NCI-H2196 treated with DMSO at 0.1 percent for 48 hours (cell line): Measurements from ENCODE around the gene RAB24.
"Not testable (repeated sequence)": the region's sequence is repeated elsewhere in the genome, so short reads cannot be mapped to it uniquely, and the experiment has no call there.

Experiments
- DNase-seq: peaks from one replicate; lab custom pipeline; 2025; ENCODE audit not compliant: unreplicated experiment; lab: John Stamatoyannopoulos, UW

RAB24 gene

DNA sequence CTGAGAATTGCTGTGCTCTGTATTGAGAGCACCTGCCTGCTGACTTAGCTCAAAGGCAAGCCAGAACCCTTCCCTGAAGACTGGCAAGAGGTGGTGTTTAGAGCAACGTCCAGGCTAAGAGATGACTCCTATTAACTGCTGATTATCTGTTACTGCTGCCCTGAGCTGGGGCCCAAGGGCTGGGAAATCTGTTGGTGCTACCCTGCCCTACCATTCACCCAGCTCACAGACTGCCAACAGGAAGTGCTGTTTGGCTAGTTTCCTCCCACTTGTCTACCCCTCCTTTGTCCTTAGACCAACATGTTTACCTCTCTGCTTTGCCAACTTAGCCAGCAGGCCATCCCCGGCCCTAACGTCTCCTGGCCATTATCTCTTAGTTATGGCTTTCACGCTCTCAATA lies 6.9 kb downstream of the RAB24 start:
- peak; percentile 31 for DNase-seq

DNA sequence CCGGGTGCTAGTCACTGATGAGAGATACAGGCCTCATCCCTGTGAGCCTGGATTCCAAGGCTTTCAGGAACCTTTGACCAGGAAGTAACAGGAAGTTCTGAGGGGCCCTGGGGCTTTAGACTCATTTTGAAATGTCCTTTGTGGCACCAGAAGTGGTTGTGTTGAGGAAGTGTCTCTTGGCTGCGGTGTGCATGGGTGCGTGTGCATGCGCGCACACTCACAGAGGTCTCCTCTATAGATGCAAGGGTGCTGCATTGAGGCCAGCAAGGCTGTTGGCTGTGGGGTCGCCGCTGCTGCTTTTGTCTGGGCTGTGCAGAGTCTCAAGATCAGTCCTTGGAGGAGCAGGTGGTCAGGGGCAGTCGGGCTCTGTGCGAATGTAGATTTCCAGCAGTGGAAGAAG lies 7.6 kb downstream of the RAB24 start:
- no peak for DNase-seq

DNA sequence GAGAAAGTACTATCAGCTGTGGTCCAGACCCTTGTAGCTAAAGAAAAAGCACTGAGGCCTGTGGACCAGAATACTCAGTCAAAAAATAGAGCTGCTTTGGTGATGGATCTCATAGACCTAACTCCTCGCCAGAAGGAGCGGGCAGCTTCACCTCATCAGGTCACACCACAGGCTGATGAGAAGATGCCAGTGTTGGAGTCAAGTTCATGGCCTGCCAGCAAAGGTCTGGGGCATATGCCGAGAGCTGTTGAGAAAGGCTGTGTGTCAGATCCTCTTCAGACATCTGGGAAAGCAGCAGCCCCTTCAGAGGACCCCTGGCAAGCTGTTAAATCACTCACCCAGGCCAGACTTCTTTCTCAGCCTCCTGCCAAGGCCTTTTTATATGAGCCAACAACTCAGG lies 8.9 kb downstream of the RAB24 start:
- DNase-seq: no peak

DNA sequence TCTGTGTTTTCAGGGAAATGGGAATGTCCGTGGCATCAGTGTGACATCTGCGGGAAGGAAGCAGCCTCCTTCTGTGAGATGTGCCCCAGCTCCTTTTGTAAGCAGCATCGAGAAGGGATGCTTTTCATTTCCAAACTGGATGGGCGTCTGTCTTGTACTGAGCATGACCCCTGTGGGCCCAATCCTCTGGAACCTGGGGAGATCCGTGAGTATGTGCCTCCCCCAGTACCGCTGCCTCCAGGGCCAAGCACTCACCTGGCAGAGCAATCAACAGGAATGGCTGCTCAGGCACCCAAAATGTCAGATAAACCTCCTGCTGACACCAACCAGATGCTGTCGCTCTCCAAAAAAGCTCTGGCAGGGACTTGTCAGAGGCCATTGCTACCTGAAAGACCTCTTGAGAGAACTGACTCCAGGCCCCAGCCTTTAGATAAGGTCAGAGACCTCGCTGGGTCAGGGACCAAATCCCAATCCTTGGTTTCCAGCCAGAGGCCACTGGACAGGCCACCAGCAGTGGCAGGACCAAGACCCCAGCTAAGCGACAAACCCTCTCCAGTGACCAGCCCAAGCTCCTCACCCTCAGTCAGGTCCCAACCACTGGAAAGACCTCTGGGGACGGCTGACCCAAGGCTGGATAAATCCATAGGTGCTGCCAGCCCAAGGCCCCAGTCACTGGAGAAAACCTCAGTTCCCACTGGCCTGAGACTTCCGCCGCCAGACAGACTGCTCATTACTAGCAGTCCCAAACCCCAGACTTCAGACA lies 9.5 kb downstream of the RAB24 start:
- no peak for DNase-seq

DNA sequence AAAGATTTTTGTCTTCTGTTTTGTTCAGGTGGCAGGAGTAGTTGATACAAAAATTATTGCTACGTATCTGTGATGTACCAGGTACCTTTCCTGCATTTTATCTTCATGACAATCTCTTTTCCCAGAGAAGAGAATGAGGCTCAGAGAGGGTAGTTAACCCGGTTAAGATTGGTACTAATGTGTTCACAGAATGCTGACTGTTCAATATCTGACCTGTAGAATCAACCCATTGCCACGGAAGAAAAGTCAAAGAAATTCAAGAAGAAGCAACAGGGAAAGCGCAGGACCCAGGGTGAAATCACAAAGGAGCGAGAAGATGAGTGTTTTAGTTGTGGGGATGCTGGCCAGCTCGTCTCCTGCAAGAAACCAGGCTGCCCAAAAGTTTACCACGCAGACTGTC lies 11.8 kb downstream of the RAB24 start:
- DNase-seq: no peak

DNA sequence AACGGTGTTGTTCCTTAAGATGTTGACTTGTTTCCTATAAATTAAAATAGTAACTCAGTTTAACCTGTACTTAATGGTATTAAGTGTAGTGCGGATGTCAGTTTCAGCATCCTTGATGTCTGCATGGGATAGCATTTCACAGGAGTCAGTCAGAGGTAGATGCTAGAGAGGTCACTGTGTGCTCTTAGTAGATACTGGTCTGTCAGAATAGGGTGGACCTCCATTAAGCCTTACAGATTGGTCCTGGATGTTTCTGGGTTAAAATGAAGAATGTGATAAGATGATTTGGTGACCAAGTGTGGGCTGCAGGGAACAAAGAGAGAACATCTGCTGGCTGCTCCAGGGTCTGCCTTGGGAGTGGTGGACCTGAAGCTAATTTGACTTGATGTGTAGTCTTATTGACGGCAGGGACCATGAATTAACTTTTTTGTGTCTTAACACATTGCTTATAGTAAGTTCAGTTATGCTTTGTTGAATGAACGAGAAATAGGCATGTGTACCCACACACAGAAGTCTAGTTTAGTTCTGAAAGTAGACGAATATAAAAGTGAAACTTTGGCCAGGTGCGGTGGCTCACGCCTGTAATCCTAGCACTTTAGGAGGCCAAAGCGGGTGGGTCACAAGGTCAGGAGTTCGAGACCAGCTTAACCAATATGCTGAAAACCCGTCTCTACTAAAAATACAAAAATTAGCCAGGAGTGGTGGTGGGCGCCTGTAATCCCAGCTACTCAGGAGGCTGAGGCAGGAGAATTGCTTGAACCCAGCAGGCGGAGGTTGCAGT lies 12.5 kb downstream of the RAB24 start:
- no peak for DNase-seq

DNA sequence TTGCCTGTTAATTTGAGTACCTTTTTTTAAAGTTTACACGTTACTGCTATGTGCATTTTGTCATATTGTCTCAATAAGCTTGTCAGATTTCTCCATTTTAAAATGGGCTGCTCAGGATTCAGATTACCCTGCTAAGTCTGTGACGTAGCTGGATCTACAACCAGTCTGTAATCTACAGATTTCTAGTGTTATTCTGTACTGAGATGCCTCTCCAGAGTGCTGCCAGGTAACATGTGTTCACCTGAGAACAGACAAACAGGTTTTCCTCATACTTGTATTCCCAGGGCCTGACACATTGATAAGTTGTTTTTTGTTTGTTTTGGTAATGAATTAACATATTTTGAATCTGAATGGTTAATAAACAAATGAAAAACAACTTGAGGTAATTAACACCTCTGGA lies 15.3 kb downstream of the RAB24 start:
- no peak for DNase-seq

DNA sequence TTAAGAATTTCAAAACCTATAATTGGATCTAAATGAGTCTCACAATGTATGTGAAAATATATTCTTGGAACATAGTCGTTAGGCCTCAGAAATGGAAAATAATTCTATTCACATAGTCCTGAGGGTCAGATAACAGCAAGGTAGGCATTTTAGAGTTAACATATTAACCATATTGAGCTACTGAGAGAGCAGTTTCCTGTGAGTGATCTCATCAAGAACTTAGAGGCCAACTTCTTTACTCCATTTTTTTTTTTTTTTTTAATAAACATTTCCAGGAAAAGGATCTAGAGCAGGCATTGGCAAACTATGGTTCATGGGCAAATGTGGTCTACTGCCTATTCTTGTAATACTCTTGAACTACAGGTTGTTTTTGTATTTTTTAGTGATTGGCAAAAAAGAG lies 26.6 kb downstream of the RAB24 start:
- no peak for DNase-seq

DNA sequence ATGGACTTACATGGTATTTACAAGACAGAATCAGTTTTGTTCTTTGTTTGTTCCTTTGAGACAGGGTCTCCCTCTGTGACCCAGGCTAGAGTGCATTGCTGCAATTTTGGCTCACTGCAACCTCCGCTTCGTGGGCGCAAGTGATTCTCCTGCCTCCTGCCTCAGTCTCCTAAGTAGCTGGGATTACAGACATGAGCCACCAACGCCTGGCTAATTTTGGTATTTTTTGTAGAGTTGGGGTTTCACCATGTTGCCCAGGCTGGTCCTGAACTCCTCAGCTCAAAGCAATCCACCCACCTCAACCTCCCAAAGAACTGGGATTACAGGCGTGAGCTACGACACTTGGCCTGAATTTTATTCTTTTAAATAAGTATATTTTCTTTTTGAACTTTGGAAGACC lies 27.6 kb downstream of the RAB24 start:
- no peak for DNase-seq

DNA sequence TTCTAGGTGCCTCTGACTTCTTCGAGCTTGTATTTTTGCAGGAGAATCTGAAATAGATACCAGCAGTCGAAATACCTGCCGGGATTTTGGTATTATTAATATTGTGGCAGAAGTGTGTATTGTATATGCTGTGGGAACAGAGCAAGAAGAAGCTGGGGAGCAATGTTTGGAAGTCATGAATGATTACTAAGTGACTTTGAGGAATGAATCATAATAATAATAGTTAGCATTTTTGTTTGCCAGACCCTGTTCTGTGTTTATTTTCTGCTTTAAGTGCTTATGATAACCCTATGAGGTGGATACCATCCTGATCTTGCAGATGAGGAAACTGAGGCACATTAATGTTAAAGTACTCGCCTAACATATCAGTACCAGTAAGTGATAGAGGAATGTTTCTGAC lies 32.4 kb downstream of the RAB24 start:
- DNase-seq: no peak

DNA sequence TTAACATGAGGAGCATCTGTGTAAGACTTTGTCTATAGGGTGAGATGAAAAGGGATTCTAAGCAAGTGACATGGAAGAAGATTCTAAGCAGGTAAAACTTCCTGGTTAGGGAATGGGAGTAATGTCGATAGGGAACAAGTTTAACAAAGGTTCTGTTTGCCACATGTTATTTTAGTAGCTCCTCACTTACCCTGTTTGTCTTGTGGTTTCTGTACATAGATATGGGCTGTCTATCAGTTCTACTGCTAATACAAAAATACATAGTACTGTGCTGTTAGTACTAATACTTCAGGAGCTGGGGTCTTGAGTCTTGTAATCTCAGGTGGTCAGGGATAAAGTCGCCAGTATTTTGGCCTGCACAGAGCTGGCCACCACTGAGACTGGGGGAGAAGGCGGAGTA lies 32.9 kb downstream of the RAB24 start:
- DNase-seq: no peak

DNA sequence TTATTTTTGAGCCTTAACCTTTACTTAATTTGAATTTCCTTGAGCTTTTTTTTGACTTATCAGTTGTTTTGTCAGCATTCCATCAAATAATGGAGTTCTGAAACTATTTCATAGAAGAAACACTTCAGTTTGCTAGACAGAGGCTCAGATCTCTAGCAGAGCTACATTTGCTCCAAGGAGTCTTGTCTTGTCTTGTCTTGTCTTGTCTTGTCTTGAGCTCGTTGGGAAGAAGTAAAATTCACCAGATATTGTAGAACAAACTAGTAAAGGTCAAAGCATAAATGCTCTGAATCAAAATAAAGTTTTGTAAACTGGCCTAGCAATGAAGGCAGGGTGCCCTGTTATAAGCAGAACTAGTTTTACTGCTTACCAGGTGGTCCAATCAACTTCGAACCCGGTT lies 33.5 kb downstream of the RAB24 start:
- DNase-seq: no peak

DNA sequence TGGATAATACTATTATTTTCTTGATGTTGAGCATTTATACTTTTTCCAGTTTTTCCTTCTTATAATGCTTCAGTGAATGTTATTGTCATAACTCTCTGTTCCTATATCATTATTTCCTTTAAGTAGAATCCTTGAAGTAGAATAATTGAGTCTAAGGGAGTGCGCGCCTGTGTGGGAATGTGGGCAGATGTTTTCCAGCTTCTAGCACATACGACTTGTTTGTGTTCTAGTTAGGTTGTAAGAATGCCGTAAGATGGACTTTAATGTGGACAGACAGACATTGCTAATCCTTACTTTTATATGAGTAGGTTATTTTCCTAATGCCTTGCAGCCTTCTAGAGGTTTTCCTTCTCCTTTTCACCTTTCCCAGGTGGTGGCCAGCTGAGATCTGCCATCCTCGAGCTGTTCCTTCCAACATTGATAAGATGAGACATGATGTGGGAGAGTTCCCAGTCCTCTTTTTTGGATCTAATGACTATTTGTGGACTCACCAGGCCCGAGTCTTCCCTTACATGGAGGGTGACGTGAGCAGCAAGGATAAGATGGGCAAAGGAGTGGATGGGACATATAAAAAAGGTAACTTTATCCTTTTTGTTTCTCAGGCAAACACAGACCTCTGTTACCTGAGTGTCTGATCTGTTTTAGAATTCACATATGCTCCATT lies 34.2 kb downstream of the RAB24 start:
- DNase-seq: no peak

DNA sequence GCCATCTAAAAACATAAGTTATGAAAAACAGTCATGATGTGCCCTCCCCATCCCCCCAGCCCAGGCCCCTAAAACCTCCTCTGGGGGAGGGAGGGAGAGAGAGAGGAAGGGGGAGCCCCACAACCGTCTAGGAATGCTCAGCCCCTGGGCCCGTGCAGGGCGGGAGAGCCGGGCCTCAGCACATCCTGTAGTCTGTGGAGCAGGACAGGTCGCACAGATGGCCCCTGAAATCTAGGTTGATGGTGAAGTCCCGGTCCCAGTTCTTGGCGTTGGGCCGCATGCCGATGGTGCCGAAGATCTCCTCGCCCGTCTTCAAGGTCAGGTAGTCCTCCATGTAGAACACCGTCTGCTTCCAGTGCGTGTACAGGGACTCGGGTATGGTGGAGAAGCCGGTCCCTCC lies 38.1 kb downstream of the RAB24 start:
- DNase-seq: no peak

DNA sequence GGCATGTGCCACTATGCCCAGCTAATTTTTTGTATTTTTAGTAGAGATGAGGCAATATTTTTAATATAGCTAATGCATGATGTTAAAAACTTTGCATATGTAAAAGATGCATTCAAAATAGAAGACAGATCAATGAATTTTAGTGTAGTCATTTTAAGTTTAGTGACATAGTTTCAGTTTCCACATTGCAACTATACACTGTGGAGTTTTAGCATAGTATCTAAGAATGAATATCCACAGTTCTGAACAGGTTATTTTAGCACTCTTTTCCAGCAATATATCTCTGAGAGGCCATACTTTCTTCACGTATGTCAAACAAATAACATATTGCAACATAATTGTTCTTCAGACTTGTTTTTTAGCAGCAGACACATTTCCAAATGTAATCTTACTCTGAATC lies 39.3 kb downstream of the RAB24 start:
- DNase-seq: no peak

DNA sequence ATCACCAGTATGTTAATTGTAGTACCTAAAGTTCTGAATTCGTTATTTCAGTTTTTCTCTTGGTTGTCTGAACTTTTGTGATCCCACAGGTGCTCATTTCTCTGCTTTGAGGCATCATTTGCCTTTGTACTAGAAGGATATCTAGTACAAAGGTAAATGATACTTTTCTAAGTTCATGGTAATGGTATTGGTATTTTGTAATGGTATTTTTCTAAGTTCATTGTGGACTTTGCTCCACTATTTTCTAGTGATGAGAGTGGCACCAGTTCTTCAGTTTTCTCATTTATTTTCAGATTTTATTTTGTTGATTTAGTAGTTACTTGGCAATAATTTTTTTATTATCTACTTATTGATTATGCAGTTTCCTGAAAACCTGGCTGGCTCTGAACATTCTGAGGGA lies 42.0 kb downstream of the RAB24 start:
- no peak for DNase-seq

DNA sequence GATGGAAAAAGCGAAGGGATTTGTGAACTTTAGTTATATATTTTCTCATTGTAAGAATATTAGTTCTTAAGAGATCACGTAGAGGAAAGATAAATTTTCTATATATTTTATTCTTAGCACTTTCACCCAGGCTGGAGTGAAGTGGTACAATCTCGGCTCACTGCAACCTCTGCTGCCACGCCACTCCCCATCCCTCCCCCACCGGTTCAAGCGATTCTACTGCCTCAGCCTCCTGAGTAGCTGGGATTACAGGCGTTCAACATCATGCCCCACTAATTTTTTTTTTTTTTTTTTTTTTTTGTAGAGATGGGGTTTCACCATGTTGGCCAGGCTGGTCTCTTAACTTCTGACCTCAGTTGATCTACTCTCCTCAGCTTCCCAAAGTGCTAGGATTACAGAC lies 42.6 kb downstream of the RAB24 start:
- DNase-seq: no peak

DNA sequence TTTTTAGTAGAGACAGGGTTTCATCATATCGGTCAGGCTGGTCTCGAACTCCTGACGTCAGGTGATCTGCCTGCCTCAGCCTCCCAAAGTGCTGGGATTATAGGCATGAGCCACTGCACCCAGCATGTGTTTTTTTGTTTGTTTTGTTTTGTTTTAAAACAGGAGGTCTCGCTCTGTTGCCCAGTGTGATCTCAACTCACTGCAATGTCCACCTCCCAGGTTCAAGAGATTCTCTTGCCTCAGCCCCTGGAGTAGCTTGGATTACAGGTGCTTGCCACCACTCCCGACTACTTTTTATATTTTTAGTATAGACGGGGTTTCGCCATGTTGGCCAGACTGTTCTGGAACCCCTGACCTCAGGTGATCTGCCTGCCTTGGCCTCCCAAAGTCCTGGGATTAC lies 44.8 kb downstream of the RAB24 start:
- DNase-seq: not testable (repeated sequence)

DNA sequence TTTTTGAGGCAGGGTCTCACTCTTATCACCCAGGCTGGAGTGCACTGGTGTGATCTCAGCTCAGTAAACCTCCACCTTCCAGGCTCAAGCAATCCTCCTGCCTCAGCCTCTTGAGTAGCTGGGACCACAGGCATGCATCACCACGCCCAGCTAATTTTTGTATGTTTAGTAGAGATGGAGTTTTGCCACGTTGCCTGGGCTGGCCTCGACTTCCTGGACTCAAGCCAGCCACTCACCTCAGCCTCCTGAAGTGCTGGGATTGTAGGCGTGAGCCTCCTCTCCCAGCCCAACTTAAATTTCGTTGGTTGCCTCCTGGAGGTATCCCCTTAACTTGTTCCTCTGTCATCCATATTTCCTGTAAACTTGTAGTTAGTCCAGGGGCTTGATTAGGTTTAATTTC lies 47.2 kb downstream of the RAB24 start:
- no peak for DNase-seq

DNA sequence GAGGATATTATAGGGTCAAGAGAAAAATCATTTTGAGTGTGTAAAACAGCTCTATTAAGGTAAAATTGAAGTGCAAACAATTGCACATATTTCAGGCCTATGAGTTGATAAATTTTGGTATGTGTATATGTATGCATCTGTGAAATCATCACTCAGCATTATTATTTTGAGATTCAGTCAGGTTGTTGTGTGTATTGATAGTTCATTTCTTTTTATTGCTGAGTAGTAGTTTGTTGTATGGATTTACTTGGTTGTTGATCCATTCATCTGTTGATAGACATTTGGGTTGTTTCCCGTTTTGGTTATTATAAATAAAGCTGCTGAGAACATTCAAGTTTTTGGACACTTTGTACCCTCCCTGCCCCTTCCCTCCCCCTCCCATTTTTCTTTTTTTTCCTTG lies 50.3 kb downstream of the RAB24 start:
- no peak for DNase-seq
